ENCODE measurements around the gene RASSF7.

The RASSF7 gene

DNA sequence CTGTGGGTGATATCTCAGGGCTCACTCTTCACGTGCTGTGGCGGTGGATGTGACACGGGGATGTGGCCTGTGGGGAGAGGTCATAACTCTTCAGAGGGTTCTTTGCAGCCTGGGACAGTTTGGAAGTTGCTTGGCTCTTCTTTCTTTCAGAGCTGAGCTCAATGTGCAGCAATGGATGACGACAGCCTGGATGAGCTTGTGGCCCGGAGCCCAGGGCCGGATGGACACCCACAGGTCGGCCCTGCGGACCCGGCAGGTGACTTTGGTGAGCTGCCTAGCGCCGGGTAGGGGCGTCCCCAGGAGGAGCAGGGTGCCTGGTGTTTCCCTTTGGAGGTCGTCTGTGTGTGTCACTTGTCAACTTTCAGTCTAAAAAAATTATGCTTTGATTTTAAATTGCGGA is 20.6 kb downstream of the RASSF7 start:
- no peak for DNase-seq (ENCODE audit: low read depth in 4 of 4, low spot score in 1 of 4)

DNA sequence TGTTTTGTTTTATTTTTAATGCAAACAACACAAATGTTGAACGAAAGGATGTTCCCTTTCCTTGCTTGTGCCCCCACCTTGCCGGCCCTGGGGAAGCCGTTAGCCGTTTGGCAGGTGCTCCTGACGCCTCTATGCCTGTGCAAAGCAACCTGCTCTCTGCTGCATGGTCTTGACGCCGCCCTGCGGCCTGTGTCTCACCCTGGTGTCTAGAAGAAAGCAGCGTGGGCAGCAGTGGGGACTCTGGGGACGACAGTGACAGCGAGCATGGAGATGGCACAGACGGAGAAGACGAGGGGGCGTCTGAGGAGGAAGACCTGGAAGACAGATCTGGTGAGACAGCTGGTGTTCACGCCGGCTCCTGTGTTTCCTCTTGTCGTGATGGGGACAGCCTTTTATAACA is 21.0 kb downstream of the RASSF7 start:
- no peak for DNase-seq (ENCODE audit: low read depth in 4 of 4, low spot score in 1 of 4)

- DNase-seq (ENCODE audit: low read depth in 4 of 4, low spot score in 1 of 4): no peak
Measured at GRCh38 chr11:584287-584686, 23.5 kb downstream of the RASSF7 start.

GRCh38 chr11:586376-587316 is 25.9 kb downstream of the RASSF7 start:
- no peak for DNase-seq (ENCODE audit: low read depth in 4 of 4, low spot score in 1 of 4)

DNA sequence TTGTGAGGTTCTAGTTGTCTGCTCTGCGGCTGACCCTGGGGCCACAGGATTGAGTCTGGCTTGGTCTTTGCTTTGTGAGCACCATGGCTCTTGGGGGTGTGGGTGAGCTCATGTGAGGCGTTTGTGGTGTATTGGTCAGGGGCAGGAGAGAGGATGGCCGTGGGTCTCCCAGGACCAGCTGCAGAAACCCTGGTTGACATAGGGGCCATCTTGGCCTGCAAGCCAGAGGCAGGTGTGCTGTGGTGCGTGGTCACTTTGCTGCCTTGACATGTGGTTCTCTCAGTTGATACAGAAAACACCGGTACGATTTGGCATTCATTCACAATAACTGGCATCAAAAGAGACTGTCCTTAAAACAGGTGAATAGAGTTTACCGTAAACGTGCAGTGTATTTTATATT is 26.8 kb downstream of the RASSF7 start:
- no peak for DNase-seq (ENCODE audit: low read depth in 4 of 4, low spot score in 1 of 4)

DNA sequence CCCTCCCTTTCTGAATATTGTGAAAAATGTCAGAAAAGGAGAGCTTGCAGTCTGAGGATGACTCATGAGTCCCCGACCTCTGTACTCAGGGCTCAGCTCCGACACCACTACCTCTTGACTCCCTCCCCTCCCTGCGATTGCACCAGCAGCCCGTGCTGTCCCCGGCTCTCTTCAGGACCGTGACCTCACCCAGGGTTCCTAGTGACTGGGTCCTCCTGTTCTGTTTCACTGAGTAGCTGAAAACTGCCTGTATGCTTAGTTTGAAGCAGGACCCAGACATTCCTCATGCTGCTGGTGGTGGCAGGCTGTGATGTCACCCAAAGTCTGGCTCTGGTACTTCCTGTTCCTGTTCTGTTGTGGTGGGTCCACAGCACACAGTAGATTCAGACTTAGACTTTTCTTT is 27.2 kb downstream of the RASSF7 start:
- peak in 2 of 4 experiments; percentile 43 to 52 for DNase-seq (ENCODE audit: low read depth in 4 of 4, low spot score in 1 of 4)

DNA sequence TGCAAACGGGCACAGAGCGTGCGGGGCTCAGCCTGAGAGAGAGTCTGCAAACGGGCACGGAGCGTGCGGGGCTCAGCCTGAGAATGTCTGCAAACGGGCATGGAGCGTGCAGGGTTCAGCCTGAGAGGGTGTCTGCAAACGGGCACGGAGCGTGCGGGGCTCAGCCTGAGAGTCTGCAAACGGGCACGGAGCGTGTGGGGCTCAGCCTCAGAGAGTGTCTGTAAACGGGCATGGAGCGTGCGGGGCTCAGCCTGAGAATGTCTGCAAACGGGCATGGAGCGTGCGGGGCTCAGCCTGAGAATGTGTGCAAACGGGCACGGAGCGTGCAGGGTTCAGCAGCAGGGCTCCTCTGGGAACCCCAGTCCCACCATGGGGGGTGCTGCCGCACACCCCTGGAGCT is 29.0 kb downstream of the RASSF7 start:
- no peak for DNase-seq (ENCODE audit: low read depth in 4 of 4, low spot score in 1 of 4)

DNA sequence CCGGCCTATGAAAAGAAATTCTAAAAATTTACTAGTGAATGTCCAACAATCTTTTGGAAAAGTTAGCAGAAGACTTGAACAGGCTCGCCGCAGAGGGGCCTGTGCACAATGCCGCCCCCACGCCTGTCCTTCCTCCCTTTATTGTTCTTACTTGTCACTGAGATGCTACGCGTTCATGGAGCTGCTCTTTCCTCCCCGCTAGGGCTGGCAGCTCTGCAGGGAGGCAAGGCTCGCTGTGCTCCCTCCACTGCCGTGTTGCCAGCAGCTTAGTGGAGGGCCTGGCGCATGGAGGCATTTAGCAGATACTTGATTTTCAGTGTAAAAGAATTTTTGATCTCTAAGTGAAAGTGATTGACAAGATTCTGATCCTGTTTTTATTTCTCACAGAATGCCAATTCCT is 30.2 kb downstream of the RASSF7 start:
- no peak for DNase-seq (ENCODE audit: low read depth in 4 of 4, low spot score in 1 of 4)

DNA sequence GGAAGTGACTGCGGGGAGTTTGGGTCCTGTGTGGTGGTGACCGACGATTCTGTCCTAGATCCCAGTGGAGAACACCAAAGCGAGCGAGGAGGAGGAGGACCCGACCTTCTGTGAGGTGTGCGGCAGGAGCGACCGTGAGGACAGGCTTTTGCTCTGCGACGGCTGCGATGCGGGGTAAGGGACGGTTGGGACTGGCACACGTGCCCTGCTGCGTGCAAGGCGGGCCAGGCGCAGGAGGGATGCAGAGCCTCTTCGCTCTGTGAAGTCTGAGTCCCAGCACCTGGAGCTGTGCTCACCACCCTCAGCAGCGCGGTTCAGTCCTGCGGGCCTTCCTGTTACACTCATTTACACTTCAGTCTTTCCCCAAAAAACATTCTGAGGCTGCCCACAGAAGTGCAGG is 31.7 kb downstream of the RASSF7 start:
- DNase-seq (ENCODE audit: low read depth in 4 of 4, low spot score in 1 of 4): no peak

GRCh38 chr11:592918-593317 is 32.1 kb downstream of the RASSF7 start:
- no peak for DNase-seq (ENCODE audit: low read depth in 4 of 4, low spot score in 1 of 4)

- DNase-seq (ENCODE audit: low read depth in 4 of 4, low spot score in 1 of 4): no peak
Measured at GRCh38 chr11:593347-593746, 32.6 kb downstream of the RASSF7 start.

DNA sequence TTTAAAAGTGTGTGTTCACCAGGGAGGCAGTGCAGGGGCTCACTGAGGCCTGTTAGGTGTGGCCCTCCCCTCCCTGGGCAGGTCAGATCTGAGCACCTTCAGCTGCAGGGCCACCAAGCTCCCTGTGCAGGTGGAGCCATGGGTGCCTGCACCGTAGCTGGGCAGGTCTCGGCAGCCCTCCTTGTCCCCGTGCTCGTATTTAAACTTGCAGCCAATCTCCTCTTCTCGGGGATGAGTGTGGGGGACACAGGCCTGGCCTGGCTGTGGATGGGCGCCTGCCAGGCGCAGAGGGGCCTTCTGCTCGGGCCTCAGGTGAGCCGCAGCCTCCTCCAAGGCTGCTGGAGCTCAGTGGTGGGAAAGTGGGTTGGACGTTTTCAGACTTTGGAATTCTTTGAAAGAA is 34.6 kb downstream of the RASSF7 start:
- no peak for DNase-seq (ENCODE audit: low read depth in 4 of 4, low spot score in 1 of 4)

- DNase-seq (ENCODE audit: low read depth in 4 of 4, low spot score in 1 of 4): no peak
Measured at GRCh38 chr11:596374-596773, 35.6 kb downstream of the RASSF7 start.

DNA sequence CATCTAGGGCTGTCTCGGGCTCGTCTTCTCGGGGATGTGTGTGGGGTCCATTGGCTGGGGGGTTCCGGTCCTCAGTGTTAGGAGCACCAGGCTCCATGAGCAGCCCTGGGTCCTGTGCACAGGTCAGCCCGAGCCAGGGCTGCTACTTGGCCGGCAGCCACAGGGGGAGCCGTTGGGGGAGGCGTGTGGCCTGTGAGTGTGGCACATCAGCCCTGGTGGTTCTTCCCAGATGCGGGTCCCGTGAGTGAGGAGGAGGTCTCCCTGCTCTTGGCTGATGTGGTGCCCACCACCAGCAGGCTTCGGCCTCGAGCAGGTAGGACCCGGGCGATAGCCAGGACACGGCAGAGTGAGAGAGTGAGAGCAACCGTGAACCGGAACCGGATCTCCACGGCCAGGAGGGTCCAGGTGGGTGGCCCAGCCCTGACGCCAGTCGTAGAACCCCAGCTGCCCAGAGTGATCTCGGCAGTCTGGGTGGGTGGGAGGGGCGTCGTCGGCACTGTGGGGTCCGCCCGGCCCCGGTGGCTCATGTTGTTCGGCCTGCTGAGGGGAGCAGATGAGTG is 36.5 kb downstream of the RASSF7 start:
- no peak for DNase-seq (ENCODE audit: low read depth in 4 of 4, low spot score in 1 of 4)

- DNase-seq (ENCODE audit: low read depth in 4 of 4, low spot score in 1 of 4): no peak
Measured at GRCh38 chr11:598005-598680, 37.4 kb downstream of the RASSF7 start.

GRCh38 chr11:601573-602245 is 40.9 kb downstream of the RASSF7 start:
- DNase-seq (ENCODE audit: low read depth in 4 of 4, low spot score in 1 of 4): no peak

- DNase-seq (ENCODE audit: low read depth in 4 of 4, low spot score in 1 of 4): no peak
Measured at GRCh38 chr11:603154-603553, 42.4 kb downstream of the RASSF7 start.

DNA sequence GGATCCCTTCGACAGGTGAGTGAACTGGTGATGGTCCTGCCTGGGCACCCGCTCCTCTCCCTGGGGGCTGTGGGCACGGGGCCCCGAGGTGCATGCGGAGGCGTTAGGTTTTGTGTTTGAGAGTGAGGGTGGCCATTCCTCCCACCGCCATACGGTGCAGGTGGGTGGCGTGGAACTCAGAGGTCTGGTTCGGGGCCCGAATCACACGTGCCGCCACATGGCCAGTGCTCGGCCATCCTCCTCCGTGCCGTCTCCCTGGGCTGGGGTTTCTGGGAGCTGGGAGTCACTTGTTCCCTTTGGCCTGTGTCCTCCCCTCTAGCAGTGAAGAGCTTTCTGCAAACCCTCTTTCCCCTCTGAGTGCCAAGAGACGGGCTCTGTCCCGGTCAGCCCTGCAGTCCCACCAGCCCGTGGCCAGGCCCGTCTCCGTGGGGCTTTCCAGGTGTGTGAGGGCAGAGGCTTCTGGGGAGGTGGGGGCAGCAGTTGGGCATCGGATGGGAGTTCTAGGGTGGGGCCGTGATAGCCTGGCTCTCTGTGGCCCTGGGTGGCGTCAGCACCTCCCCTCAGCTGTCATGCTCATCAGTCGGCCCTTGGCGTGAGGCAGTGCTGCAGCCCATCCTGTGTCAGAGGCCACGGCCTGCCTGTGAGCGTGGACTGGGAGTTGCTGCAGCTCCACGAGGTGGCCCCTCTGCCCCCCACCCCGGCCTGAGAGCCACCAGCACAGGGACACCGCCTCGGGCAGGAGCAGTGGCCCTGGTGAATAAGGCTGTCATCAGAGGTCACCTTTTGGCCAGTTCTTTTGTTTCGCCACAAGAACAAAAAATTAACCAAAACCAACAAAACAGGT is 44.7 kb downstream of the RASSF7 start:
- DNase-seq (ENCODE audit: low read depth in 4 of 4, low spot score in 1 of 4): no peak

- no peak for DNase-seq (ENCODE audit: low read depth in 4 of 4, low spot score in 1 of 4)
Measured at GRCh38 chr11:606245-606644, 45.5 kb downstream of the RASSF7 start.

- DNase-seq (ENCODE audit: low read depth in 4 of 4, low spot score in 1 of 4): no peak
Measured at GRCh38 chr11:607020-607780, 46.4 kb downstream of the RASSF7 start.

All from stimulated activated CD4-positive, alpha-beta T cell treated with anti-CD3 and anti-CD28 coated beads, Interleukin-1b, Interleukin-23, amount 100 ng/mL, for 24 hours (primary cell).